GM20431 (cell line): ENCODE data around the gene MAP3K15.
"Not testable (repeated sequence)": the region's sequence is repeated elsewhere in the genome, so short reads cannot be mapped to it uniquely, and the experiment has no call there.

Experiments used
- in situ Hi-C: fragments of 300-500 bp; cut with MseI, MboI; formaldehyde crosslinking; loops from one replicate; pipeline ENCODE4 v1.15.0; 2020; ENCODE audit warnings: low sequenced_read_pairs; ENCODE audit not compliant: unreplicated experiment

Gene MAP3K15

GRCh38 chrX:19541196-19541595 lies 25.9 kb upstream of the MAP3K15 start:
- in situ Hi-C loops = no loop called here

GRCh38 chrX:19540076-19540475 lies 24.8 kb upstream of the MAP3K15 start:
- in situ Hi-C loops = no loop called here

GRCh38 chrX:19539665-19540064 lies 24.4 kb upstream of the MAP3K15 start:
- in situ Hi-C loops = no loop called here

- in situ Hi-C loops = no loop called here
These were observed 20.2 kb upstream of the MAP3K15 start for GRCh38 chrX:19535476-19535875.

- in situ Hi-C loops = no loop called here
These were observed 17.4 kb upstream of the MAP3K15 start for GRCh38 chrX:19532709-19533108.

GRCh38 chrX:19517965-19518364 lies 2.7 kb upstream of the MAP3K15 start:
- in situ Hi-C loops = no loop called here

- in situ Hi-C loops = no loop called here
These were observed 352 bp upstream of the MAP3K15 start for GRCh38 chrX:19515615-19516105.

GRCh38 chrX:19513383-19513782 lies 1.9 kb downstream of the MAP3K15 start:
- in situ Hi-C loops = no loop called here

GRCh38 chrX:19512961-19513360 lies 2.3 kb downstream of the MAP3K15 start:
- in situ Hi-C loops = no loop called here

GRCh38 chrX:19512359-19512758 lies 2.9 kb downstream of the MAP3K15 start:
- in situ Hi-C loops = no loop called here

- in situ Hi-C loops = not testable (repeated sequence)
These were observed 3.5 kb downstream of the MAP3K15 start for GRCh38 chrX:19511796-19512195.

- in situ Hi-C loops = no loop called here
These were observed 18.6 kb downstream of the MAP3K15 start for GRCh38 chrX:19496711-19497110.

GRCh38 chrX:19487520-19488200 lies 27.6 kb downstream of the MAP3K15 start:
- in situ Hi-C loops = no loop called here

GRCh38 chrX:19479458-19479857 lies 35.9 kb downstream of the MAP3K15 start:
- in situ Hi-C loops = no loop called here

GRCh38 chrX:19468383-19468782 lies 46.9 kb downstream of the MAP3K15 start:
- in situ Hi-C loops = not testable (repeated sequence)

GRCh38 chrX:19462879-19463278 lies 52.4 kb downstream of the MAP3K15 start:
- in situ Hi-C loops = no loop called here

- in situ Hi-C loops = no loop called here
These were observed 53.1 kb downstream of the MAP3K15 start for GRCh38 chrX:19462231-19462630.

GRCh38 chrX:19457662-19458061 lies 57.6 kb downstream of the MAP3K15 start:
- in situ Hi-C loops = no loop called here

- in situ Hi-C loops = no loop called here
These were observed 67.2 kb downstream of the MAP3K15 start for GRCh38 chrX:19448077-19448476.

GRCh38 chrX:19446397-19446796 lies 68.9 kb downstream of the MAP3K15 start:
- in situ Hi-C loops = no loop called here

- in situ Hi-C loops = not testable (repeated sequence)
These were observed 69.5 kb downstream of the MAP3K15 start for GRCh38 chrX:19445772-19446171.

GRCh38 chrX:19443869-19444526 lies 71.3 kb downstream of the MAP3K15 start:
- in situ Hi-C loops = no loop called here
